KMS-11 (cell line): ENCODE results near the gene KRT39.

ENCODE experiments used
- H2AFZ ChIP-seq: fragments of 200-600 bp; sonication (generic); 2 replicates; pipeline ENCODE4 v1.6.1; 2016; ENCODE audit warnings: antibody characterized with exemption, mixed run types, low read depth
- H3K27ac ChIP-seq: fragments of 200-600 bp; sonication (generic); 2 replicates; pipeline ENCODE4 v1.6.1; 2016; ENCODE audit warnings: mild to moderate bottlenecking, mixed run types
- H3K27me3 ChIP-seq: fragments of 200-600 bp; sonication (generic); 2 replicates; pipeline ENCODE4 v1.6.1; 2017; ENCODE audit warnings: mild to moderate bottlenecking, low read depth, mixed run types, moderate library complexity; ENCODE audit not compliant: insufficient read depth
- H3K36me3 ChIP-seq: fragments of 200-600 bp; sonication (generic); 2 replicates; pipeline ENCODE4 v1.6.1; 2017; ENCODE audit warnings: mild to moderate bottlenecking, mixed run types; ENCODE audit not compliant: insufficient read depth
- H3K4me1 ChIP-seq: fragments of 200-600 bp; sonication (generic); 2 replicates; pipeline ENCODE4 v1.6.1; 2016; ENCODE audit warnings: mild to moderate bottlenecking, low read depth, mixed run types; ENCODE audit not compliant: poor library complexity, severe bottlenecking
- H3K4me2 ChIP-seq: fragments of 200-600 bp; sonication (generic); 2 replicates; pipeline ENCODE4 v1.7.0; 2016; ENCODE audit warnings: mild to moderate bottlenecking, mixed run types
- H3K4me3 ChIP-seq: fragments of 200-600 bp; sonication (generic); IDR thresholded peaks from 2 replicates; pipeline ENCODE4 v1.6.1; 2017; ENCODE audit warnings: low read depth, low read length, mixed read lengths; ENCODE audit not compliant: insufficient read depth
- H3K79me2 ChIP-seq: fragments of 200-600 bp; sonication (generic); 2 replicates; pipeline ENCODE4 v1.6.1; 2016; ENCODE audit warnings: low read depth, mixed run types; ENCODE audit not compliant: insufficient read depth
- H3K9ac ChIP-seq: fragments of 200-600 bp; sonication (generic); 2 replicates; pipeline ENCODE4 v1.6.1; 2016; ENCODE audit warnings: mild to moderate bottlenecking, mixed run types
- H4K20me1 ChIP-seq: fragments of 200-600 bp; sonication (generic); 2 replicates; pipeline ENCODE4 v1.6.1; 2016; ENCODE audit warnings: mild to moderate bottlenecking, mixed run types; ENCODE audit not compliant: insufficient read depth
- TF ChIP-seq, protein P1 (sequence below): fragments of 200-600 bp; sonication (generic); conservative IDR thresholded peaks from 2 replicates; pipeline ENCODE4 v1.6.1; 2017; ENCODE audit warnings: low read depth, mild to moderate bottlenecking, antibody characterized with exemption, low read length, moderate library complexity, mixed read lengths

KRT39 gene

DNA sequence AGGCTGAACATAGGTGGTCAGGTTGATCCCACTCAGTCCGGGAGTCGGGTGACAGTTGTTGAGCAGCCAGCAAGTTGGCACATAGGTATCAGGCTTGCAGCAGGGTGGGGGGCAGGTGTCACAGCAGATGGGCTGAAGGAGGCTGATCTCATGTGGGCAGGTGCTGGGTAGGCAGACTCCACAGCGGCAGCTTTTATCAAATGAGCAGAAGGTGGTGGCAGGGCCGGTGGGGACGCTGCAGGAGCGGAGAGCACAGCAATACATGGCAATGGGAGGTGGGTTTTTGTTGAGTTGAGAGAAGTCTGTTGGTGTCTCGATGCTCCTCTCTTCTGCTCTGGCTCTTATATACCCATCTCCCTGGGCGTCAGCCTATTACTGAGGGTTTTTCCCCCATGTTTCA is 42.1 kb upstream of the KRT39 start, which contains the start of gene KRTAP3-1:
Gene KRTAP3-1 (minus strand): TSS at position 318 of the 400 bp plus-strand sequence. CDS start 54 bp downstream, at position 264.
- Histone ChIP-seq H3K4me1 (no peaks in the 10 kb centered on the region), H3K4me3 (no peak within 1 kb of the TSS), H3K27me3 (no peaks in the 10 kb centered on the region), H3K9ac (no peak within 1 kb of the TSS), H3K4me2 (no peak within 1 kb of the TSS), H2AFZ (no peak within 1 kb of the TSS), H3K27ac (no peak within 1 kb of the TSS), H4K20me1 (no peaks in the 10 kb centered on the region), H3K79me2 (no peaks in the 10 kb centered on the region), H3K36me3 (no peaks in the 10 kb centered on the region)
- TF ChIP-seq, protein P1, sequence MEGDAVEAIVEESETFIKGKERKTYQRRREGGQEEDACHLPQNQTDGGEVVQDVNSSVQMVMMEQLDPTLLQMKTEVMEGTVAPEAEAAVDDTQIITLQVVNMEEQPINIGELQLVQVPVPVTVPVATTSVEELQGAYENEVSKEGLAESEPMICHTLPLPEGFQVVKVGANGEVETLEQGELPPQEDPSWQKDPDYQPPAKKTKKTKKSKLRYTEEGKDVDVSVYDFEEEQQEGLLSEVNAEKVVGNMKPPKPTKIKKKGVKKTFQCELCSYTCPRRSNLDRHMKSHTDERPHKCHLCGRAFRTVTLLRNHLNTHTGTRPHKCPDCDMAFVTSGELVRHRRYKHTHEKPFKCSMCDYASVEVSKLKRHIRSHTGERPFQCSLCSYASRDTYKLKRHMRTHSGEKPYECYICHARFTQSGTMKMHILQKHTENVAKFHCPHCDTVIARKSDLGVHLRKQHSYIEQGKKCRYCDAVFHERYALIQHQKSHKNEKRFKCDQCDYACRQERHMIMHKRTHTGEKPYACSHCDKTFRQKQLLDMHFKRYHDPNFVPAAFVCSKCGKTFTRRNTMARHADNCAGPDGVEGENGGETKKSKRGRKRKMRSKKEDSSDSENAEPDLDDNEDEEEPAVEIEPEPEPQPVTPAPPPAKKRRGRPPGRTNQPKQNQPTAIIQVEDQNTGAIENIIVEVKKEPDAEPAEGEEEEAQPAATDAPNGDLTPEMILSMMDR = no peak

DNA sequence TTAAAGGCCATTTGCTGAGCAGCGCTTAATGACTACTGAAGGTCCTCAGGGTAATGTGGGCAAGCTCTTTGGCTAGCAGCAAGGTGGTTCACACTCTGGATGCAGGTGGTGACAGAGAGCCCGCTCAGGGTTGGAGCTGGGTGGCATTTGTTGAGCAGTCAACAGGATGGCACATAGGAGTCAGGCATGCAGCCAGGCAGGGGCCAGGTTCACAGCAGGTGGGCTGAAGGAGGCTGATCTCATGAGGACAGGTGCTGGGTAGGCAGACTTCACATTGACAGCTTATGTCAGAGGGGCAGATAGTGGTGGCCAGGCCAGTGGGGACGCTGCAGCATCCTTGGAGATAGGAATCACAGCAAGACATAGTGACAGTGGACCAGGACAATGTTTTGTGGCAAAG is 37.6 kb upstream of the KRT39 start:
- H2AFZ ChIP-seq = no peak overlapping the region
- TF ChIP-seq, protein P1 = no peak
- H3K36me3 ChIP-seq = no peaks in the 10 kb centered on the region
- H3K4me1 ChIP-seq = no peaks in the 10 kb centered on the region
- H3K9ac ChIP-seq = no peak overlapping the region
- H3K27ac ChIP-seq = no peak overlapping the region
- H3K27me3 ChIP-seq = no peaks in the 10 kb centered on the region
- no peak overlapping the region for H3K4me3 ChIP-seq
- H3K79me2 ChIP-seq = no peaks in the 10 kb centered on the region
- H3K4me2 ChIP-seq = no peak overlapping the region
- H4K20me1 ChIP-seq = no peaks in the 10 kb centered on the region

DNA sequence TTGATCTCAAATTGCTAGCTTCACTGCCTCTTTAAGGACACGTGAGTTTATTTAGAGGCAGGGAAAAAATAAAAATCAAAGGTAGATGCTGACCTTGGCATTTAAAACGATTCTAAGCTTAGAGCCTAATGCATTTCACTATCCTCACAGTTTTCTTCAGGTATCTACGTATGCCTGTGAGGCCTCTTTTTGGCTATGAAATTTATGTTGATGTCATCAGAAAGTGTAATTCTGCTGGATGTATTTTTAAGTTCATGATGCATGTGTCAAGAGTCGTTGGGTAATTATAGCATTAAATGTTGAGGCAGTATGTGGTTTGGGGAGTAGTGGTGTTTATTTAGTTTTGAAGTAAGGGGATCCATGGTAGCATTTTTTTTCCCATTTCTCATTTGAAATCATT is 37.2 kb upstream of the KRT39 start:
- Histone ChIP-seq H3K4me2 (no peak overlapping the region), H3K79me2 (no peaks in the 10 kb centered on the region), H3K27ac (no peak overlapping the region), H3K27me3 (no peaks in the 10 kb centered on the region), H3K4me3 (no peak overlapping the region), H3K4me1 (no peaks in the 10 kb centered on the region), H2AFZ (no peak overlapping the region), H4K20me1 (no peaks in the 10 kb centered on the region), H3K9ac (no peak overlapping the region), H3K36me3 (no peaks in the 10 kb centered on the region)
- TF ChIP-seq, protein P1 = no peak

DNA sequence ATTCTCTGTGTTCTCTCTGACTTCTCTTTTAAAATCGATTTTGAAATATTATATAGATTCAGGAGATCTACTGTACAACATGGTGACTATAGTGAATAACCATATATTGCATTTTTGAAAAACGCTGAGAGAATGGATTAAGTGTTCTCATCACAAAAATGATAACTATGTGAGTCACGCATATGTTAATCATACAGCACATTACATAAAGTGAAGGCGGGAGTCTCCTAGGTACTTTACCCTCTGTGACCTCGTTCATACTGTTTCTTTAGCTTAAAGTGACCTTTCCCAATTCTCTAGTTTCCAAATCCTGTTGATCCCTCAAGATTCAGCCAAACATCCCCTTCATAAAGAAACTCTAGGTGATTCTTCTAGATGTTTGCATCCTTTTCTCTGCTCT is 36.1 kb upstream of the KRT39 start:
- Histone ChIP-seq H3K4me2 (no peak overlapping the region), H3K27ac (no peak overlapping the region), H2AFZ (no peak overlapping the region)

More for the DNA sequence above, 36.1 kb upstream of the KRT39 start:
- Histone ChIP-seq H3K9ac (no peak overlapping the region), H3K79me2 (no peaks in the 10 kb centered on the region), H3K36me3 (no peaks in the 10 kb centered on the region), H3K4me3 (no peak overlapping the region), H4K20me1 (no peaks in the 10 kb centered on the region), H3K27me3 (no peaks in the 10 kb centered on the region), H3K4me1 (no peaks in the 10 kb centered on the region)
- TF ChIP-seq, protein P1 = no peak
